ENCODE data around the gene BAHCC1. TPM values are rescaled to one million over a fixed set of nuclear protein-coding genes. Genes with fewer than 3 reads are reported as not detected.
A peak's percentile ranks its signal among the peaks of the same experiment; 100 is the strongest.

Gene BAHCC1
- total and polyA plus RNA-seq, 12 donors: 4.8 to 13.1 (median 9.2) TPM

DNA sequence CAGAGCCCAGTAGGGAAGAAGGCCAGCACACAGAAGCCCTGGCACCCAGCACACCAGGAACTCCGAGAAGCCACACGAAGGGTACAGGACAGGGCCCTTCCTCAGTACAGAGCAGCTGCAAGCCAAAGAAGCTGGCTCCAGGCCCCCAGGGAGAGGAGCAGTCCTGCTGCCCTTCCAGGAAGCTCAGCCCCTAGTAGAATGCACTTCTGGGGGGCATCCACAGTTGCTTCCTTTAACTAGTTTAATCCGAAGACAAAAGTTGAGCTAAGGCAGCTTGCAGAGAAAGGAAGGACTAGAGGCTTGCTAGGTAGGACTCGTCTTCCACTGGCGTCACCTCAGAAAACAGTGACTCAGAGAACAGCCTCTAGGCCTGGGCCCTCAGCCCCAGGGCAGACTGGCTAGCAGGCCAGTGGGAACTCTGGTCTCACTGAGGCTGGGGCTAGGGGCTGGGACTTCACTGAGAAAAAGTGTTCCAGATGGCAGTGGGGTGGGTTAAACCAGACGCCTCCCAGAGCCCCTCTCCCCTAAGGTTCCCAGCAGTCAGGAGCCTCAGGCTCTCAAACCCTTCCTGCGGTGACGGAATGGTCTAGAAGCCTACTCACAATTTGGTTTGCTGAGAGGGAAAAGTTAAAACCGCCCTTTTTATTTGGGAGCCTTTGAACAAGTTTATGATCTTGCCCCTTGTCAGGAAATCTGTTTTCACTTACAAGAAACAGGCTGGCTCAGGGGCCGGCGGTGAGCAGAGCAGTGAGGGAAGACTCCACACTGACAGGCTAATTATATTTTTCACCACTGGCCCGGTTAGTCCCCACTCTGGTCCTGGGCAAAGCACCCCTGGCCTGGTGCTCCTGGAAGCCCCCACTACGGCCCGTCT, 75.9 kb downstream of the BAHCC1 start:
- intact Hi-C loops (cut with DNase I): loop anchor here in 4 of 10 donors (5.0 to 10.0 kb wide), 3 partner anchors 39 to 46 kb away; no protein-coding TSS in a partner anchor
- no peak for DNase-seq
- ATAC-seq: peak in 2 of 8 donors; percentile 13 to 49
- no peaks in the 10 kb centered on the region for H3K36me3 ChIP-seq
- no peaks in the 10 kb centered on the region for H3K27me3 ChIP-seq
- TF ChIP-seq, protein P1, sequence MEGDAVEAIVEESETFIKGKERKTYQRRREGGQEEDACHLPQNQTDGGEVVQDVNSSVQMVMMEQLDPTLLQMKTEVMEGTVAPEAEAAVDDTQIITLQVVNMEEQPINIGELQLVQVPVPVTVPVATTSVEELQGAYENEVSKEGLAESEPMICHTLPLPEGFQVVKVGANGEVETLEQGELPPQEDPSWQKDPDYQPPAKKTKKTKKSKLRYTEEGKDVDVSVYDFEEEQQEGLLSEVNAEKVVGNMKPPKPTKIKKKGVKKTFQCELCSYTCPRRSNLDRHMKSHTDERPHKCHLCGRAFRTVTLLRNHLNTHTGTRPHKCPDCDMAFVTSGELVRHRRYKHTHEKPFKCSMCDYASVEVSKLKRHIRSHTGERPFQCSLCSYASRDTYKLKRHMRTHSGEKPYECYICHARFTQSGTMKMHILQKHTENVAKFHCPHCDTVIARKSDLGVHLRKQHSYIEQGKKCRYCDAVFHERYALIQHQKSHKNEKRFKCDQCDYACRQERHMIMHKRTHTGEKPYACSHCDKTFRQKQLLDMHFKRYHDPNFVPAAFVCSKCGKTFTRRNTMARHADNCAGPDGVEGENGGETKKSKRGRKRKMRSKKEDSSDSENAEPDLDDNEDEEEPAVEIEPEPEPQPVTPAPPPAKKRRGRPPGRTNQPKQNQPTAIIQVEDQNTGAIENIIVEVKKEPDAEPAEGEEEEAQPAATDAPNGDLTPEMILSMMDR (IDR thresholded peaks at IDR 0.05): no peak
- peaks cover 0 to 11% (median 0%) of the 10 kb centered on the region in 9 donors for H3K4me1 ChIP-seq
- H3K9me3 ChIP-seq: no peaks in the 10 kb centered on the region
- 83 to 86% methylated on average over 14 of the region's 14 CpGs for WGBS, 2 donors
- no peak overlapping the region for H3K27ac ChIP-seq
- H3K4me3 ChIP-seq: no peak overlapping the region

DNA sequence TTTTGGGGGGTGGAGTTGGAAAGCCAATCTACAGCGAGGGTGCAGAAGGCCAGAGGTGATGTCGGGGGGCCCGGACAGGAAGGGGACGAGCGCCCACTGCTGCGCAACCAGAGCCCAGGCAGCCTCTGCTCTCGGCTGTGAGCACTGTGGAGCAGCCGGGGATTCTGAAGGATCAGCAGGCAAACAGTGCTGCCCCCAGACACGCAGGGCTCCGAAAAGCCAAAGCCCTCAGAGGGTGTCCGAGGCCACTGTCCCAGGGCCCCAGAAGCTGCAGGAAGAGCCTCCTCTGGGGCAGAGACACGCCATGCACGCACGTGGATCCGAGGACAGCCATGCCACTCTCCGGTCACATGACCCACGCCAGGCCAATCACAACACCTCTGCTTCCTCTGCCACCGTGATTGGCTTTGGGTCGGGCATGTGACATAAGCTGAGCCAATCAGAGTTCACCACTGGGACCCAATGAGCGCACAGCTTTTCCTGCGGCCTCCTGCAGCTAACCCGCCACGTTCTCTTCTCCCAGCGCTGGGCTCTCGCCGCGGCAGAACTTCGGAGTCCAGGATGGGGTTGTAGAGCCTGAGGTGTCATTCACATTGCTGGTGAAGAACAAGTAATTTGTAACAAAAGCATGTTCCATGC, 76.7 kb downstream of the BAHCC1 start:
- peak in 7 of 8 donors; percentile 31 to 68 (median 58) for ATAC-seq
- DNase-seq: no peak
- 85 to 91% methylated on average over 28 of the region's 28 CpGs for WGBS, 2 donors
- Histone ChIP-seq H3K27me3 (no peaks in the 10 kb centered on the region), H3K4me1 (peaks cover 0 to 11% (median 0%) of the 10 kb centered on the region in 9 donors), H3K27ac (no peak overlapping the region), H3K4me3 (no peak overlapping the region), H3K9me3 (no peaks in the 10 kb centered on the region), H3K36me3 (no peaks in the 10 kb centered on the region)
- TF ChIP-seq, protein P1 (IDR thresholded peaks at IDR 0.05): peak in 4 of 9 donors; percentile 13 to 20 (median 16)
- intact Hi-C loops (cut with DNase I): loop anchor here in 4 of 10 donors (5.0 to 10.0 kb wide), 3 partner anchors 40 to 47 kb away; no protein-coding TSS in a partner anchor

DNA sequence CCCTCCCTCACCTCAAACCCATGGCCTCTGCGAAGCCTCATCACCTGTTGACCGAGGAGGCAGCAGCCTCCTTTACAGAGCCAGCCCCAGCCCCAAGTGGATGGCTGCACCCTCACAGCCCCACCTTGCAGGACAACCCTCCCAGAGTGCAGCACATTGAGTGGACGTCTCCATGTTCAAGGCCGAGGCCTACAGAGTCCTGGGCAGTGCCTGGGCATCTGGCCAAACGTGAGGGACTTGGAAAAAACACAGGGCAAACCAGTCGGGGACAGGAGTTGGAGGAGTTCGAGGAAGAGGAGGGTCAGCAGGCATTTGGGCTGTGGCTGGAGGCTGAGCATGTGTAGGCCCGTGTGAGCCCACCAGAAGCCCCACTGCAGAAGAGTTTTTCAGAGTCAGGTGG, 77.8 kb downstream of the BAHCC1 start:
- intact Hi-C loops (cut with DNase I): loop anchor here in 4 of 10 donors (5.0 to 10.0 kb wide), 3 partner anchors 41 to 48 kb away; no protein-coding TSS in a partner anchor
- DNase-seq: no peak
- no peaks in the 10 kb centered on the region for H3K36me3 ChIP-seq
- TF ChIP-seq, protein P1 (IDR thresholded peaks at IDR 0.05): no peak
- no peaks in the 10 kb centered on the region for H3K27me3 ChIP-seq
- H3K9me3 ChIP-seq: no peaks in the 10 kb centered on the region
- no peak for ATAC-seq
- peaks cover 0 to 11% (median 0%) of the 10 kb centered on the region in 9 donors for H3K4me1 ChIP-seq
- no peak overlapping the region for H3K4me3 ChIP-seq
- H3K27ac ChIP-seq: no peak overlapping the region
- 73 to 78% methylated on average over 8 of the region's 8 CpGs for WGBS, 2 donors

DNA sequence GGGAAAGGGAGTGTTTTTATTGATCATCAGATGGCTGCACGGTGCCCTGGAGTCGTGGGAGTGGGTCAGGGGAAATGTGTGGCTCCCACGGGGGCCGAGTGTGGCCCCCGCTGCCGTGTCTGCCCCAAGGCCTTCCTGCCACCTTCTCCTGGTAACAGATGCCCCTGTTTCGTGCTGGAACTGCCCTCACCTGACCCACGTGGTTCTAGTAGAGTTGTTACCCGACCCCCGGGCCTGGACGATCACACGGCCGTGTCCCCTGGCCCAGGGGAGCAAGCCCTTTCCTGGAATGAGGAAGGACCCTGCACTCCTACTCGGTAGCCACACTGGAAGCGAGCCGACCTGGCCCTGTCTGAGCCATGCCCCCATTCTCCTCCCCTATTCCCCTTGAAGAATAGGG, 79.7 kb downstream of the BAHCC1 start:
- ATAC-seq: no peak
- Histone ChIP-seq H3K27me3 (no peaks in the 10 kb centered on the region), H3K4me1 (peaks cover 0 to 15% (median 3%) of the 10 kb centered on the region in 9 donors), H3K27ac (no peak overlapping the region), H3K4me3 (no peak overlapping the region), H3K36me3 (no peaks in the 10 kb centered on the region), H3K9me3 (no peaks in the 10 kb centered on the region)
- no peak for DNase-seq
- WGBS, 2 donors: 81 to 82% methylated on average over 16 of the region's 16 CpGs
- intact Hi-C loops (cut with DNase I): loop anchor here in 6 of 10 donors (5.0 to 10.0 kb wide), 4 partner anchors 38 to 50 kb away; no protein-coding TSS in a partner anchor
- TF ChIP-seq, protein P1 (IDR thresholded peaks at IDR 0.05): no peak

All from heart right ventricle (tissue), 16 donors.